NCI-H2196 (cell line): ENCODE results near the gene B3GALT6.
"Not testable (repeated sequence)": the region's sequence is repeated elsewhere in the genome, so short reads cannot be mapped to it uniquely, and the experiment has no call there.

Experiments
- DNase-seq: peaks from one replicate; lab custom pipeline; 2025; ENCODE audit not compliant: unreplicated experiment; lab: John Stamatoyannopoulos, UW

B3GALT6 gene

DNA sequence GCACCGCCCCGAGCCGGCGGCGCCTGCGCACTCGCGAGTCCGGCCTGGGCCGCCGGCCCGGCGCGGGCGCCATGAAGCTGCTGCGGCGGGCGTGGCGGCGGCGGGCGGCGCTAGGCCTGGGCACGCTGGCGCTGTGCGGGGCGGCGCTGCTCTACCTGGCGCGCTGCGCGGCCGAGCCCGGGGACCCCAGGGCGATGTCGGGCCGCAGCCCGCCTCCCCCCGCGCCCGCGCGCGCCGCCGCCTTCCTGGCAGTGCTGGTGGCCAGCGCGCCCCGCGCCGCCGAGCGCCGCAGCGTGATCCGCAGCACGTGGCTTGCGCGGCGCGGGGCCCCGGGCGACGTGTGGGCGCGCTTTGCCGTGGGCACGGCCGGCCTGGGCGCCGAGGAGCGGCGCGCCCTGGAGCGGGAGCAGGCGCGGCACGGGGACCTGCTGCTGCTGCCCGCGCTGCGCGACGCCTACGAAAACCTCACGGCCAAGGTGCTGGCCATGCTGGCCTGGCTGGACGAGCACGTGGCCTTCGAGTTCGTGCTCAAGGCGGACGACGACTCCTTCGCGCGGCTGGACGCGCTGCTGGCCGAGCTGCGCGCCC, at the start of gene B3GALT6:
B3GALT6 (plus strand) TSS at position 30 of the 588 bp plus-strand sequence; CDS start at position 72, 42 bp downstream.
- no peak for DNase-seq

DNA sequence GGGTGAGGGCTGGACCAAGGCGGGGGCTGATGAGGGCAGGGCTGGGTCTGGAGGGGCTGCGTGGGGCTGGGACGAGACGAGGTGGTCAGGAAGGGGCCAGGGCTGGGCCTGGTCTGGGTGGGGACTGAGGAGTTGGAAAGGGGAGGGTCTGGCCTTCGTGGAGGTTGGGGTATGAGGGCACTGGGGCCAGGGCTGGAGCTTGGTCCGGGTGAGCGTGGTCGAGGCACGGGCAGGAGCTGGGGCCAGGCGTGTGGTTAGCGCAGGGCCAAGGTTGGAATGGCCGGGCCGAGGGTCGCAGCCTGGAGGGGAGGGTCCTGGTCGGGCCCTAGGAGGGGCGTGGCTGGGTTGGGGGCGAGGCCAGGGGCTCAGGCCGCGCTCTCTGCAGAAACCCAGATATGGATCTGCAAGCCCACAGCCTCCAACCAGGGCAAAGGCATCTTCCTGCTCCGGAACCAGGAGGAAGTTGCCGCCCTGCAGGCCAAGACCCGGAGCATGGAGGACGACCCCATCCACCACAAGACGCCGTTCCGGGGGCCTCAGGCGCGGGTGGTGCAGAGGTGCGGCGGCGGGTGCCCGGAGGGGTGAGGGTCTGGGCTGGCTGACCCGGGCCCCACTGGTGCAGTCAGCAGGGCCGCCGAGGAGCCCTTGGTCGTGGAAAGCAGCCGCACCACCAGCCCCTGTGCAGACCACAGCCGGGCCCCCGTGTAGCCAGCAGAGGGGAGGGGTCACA, 49.4 kb upstream of the B3GALT6 start:
- no peak for DNase-seq

GRCh38 chr1:1183221-1183747, 48.8 kb upstream of the B3GALT6 start:
- DNase-seq: no peak

- DNase-seq: no peak
Measured at GRCh38 chr1:1183833-1184775, 47.9 kb upstream of the B3GALT6 start.

DNA sequence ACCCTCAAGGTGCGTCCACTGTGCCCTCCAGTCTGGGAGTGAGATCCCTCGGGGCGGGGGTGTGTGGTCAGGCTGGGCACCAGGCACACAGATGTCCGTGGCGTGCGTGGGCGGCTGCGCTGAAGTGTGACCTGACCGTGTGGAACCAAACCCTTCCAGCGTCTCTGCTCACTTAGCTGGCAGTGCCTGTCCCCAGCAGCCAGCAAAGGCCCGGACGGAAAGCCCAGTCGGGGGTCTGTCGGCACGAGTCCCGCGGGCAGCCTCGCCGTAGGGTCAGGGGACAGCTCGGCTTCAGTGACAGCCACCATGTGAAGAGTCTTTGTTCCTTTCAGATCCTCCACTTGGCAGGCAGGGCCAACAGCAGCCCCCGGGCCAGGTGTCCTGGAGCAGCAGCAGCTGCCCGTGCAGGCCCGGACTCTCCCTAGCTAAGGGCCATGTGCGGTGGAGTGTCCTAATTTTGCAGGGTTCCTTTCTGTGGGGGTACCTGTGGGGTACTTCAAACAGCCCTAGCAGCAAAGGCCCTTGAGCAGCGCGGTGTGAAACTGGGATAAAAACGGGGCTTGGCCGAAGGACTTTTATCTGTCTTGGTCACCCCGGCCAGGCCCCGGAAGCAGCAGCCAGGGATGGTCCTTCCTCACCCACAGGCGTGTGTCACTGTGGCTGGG, 46.8 kb upstream of the B3GALT6 start:
- no peak for DNase-seq

DNA sequence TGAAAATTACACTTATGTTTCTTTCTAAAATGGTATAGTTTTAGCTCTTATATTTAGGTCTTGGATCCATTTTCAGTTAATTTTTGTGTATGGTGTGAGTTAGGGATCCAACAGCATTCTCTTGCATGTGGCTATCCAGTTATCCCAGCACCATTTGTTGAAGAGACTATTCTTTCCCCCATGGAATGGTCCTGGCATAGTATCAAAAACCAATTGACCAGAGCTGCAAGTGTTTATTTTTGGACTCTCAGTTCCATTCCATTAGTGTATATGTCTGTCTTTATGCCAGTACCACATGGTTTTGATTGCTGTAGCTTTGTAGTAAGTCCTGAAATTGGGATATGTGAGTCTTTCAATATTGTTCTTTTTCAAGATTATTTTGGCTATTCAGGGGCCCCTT, 44.1 kb upstream of the B3GALT6 start:
- no peak for DNase-seq

DNA sequence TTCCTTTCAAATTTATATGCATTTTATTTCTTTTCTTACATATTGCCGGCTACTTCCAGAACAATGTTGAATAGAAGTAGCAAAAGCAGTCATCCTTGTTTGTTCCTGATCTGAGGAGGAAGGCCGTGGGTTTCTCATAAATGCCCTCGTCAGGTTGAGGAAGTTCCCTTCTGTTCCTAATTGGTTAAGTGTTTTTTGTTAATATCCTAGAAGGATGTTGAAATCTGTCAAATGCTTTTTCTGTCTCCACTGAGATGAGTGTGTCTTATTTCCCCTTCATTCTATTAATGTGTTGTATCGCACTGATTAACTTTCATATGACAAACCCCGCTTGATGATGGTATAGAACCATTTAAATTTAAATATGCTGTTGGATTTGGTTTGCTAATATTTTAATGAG, 42.9 kb upstream of the B3GALT6 start:
- no peak for DNase-seq

DNA sequence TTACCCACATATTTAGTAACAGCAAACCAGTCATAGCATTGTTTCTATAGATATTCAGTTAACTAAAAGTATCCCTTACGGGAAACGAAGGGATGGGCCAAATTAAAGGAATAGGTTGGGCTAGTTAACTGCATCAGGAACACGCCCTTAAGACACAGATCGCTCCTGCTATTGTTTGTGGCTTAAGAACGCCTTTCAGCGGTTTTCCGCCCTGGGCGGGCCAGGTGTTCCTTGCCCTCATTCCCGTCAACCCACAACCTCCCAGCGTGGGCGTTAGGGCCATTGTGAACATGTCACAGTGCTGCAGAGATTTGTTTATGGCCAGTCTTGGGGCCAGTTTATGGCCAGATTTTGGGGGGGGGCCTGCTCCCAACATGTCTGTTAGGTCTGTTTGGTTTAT, 40.3 kb upstream of the B3GALT6 start:
- DNase-seq: no peak

GRCh38 chr1:1194723-1195122, 37.3 kb upstream of the B3GALT6 start:
- no peak for DNase-seq

DNA sequence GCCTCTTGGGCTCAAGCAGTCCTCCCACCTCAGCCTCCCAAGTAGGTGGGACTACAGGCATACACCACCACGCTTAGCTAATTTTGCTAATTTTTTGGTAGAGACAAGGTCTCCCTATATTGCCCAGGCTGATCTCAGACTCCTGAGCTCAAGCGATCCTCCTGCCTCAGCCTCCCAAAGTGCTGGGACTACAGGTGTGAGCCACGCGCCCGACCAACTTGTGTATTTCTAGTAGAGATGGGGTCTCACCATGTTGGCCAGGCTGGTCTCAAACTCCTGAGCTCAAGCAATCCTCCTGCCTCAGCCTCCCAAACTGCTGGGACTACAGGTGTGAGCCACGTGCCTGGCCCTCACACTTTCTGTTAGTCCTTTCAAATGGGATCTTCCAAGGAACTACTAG, 36.3 kb upstream of the B3GALT6 start:
- DNase-seq: not testable (repeated sequence)

DNA sequence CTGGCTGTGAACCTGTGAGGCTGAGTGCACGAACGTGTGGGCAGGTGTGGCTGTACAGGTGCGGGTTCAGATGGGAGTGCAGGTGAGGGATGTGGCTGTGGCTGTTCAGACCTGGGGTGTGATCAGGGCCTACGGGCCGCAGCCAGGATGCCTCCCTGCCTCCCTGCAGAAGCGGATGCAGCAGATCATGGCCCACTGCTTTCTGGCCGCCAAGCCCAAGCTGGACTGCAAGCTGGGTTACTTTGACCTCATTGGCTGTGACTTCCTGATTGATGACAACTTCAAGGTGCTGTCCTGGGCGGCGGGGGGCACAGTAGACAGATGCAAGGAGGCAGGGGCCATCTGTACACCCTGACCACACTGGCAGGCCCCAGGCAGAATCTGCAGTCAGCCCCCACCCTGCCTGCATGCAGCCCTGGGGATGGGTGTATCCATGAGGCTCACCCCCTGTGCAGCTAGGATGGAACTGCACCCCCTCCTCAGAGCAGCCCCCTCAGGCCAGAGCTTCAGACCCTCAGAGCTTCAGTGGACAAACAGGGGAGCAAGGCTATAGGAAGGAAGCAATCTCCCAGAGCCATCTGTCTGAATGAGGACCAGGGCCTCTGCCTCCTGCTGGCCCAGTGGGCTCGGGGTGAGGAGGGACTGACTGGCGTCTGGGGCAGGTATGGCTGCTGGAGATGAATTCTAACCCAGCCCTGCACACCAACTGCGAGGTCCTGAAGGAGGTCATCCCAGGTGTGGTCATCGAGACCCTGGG, 35.4 kb upstream of the B3GALT6 start:
- no peak for DNase-seq

DNA sequence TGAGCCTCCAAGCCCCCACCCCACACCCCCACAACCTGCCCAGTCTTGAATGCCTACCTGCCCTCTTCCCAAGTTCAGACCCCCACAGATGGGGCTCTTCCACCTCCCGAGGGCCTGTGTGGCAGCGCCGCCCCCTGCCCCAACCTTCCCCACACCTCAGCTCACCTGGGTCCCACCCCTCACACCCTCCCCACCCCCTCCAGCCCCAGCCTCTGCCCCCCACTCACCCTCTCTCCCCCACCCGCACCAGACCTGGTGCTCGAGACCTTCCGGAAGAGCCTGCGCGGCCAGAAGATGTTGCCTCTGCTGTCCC, 34.9 kb upstream of the B3GALT6 start:
- no peak for DNase-seq

DNA sequence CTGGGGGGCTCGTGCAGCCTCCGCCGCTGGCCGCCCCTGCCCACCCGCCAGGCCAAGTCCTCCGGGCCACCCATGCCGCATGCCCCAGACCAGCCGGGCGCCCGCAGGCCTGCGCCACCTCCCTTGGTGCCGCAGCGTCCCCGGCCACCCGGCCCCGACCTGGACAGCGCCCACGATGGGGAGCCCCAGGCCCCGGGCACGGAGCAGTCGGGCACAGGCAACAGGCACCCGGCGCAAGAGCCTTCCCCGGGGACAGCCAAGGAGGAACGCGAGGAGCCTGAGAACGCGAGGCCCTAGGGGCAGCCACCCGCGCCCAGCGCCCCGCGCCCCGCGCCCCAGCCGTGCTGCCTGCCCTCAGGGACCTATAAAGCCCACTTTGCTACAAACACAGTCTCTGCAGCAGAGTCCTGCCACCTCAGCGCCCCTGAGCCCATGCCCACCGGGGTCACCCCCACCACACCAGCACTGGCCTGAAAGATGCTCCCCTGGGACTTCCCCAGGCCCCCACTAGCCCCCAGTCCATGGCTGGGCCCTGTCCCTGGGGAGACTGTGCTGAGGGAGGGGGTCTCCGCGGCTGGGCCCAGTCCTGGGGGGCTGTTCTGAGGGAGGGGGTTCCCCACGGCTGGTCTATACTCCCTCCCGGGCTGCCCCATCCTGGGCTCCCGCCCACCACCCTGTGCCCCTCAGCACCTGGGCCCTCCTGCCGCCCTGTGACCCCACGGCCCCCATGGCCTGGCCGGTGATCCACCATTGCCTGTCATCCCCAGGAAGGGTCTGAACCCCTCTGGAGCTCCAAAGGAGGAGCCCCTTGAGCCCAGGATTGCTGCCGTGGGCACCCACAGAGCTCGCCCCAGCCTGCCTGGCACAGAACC, 34.2 kb upstream of the B3GALT6 start:
- no peak for DNase-seq

DNA sequence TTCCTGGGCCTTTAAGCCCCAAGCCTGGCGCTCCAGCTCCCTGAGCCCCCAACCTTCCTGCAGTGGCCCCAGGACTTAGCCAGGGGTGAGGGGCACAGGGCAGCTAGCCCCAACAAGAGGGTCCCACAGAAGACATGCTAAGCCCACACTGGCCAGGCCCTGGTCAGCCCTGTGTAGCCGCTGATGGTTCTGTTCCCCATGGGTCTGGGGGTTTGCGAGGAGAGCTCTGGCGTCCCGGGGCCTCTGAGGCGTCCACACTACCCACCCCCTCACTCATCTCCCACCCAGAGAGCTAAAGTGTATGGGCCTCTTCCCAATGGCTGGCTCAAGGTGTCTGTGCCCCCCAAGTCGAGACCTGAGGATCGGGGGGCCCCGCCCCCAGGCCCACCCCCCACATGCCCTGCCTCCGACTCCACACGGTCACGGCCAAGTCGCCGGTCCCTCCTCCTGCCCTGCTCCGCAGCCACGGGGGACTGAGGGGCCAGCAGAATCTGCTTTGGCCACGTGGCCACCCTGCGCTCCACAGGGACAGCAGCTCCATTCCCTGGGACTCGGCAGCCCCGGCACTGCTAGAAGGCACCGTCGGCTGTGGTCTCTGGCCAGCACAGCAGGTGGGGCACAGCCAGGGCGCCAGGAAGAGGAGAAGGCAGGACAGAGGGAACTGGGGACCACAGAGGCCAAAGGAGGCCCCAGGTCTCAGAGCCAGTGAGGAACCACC, 33.5 kb upstream of the B3GALT6 start:
- no peak for DNase-seq

DNA sequence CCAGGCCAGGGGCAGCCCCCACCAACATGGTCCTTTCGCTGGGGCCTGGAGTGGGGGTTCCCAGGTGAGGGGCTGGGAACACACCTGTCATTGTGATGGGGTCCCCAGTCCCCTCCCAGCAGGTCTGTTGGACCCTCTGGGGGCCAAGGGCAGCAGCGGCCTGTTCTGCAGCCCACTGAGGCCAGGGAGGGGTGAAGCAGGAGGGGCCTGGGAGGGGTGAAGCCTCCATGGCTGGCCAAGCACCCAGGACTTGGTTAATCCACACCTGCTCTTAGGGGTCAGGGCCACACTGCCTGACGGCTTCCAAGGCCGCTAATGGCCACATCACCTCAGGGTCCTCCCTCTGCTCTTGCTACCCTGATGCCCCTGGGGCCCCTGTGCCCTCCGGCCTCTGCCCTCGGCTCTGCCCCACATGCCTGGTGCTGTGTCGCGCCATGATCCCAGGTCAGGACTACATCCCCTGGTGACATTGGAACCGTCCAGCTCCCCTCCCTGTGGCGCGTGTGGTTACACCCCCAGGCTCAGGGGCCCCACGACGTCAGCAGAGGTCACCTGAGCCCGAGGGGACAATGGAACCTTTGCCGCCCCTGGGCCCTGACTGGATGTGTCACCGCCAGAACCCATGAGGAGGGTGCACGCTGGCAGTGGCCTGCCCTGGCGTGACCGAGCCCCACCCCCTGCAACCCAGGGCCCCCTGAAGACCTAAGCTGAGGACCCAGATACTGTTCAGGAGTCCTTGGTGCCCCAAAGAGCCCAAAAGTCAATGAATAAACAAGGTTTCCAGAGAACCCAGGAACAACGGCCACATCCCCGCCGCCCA, 32.7 kb upstream of the B3GALT6 start:
- DNase-seq: no peak

- DNase-seq: no peak
Measured at GRCh38 chr1:1199961-1200875, 31.8 kb upstream of the B3GALT6 start.
